Lung (tissue), 12 donors: Measurements from ENCODE around the gene SOX10. TPM values are rescaled to one million over a fixed set of nuclear protein-coding genes. Genes with fewer than 3 reads are reported as not detected.

Source experiments
- ATAC-seq: fragments of 200-7000 bp; cut with Tn5 transposase; one replicate; pipeline ENCODE4 v1.9.1; 2020; ENCODE audit warnings: moderate number of reproducible peaks; ENCODE audit not compliant: insufficient read depth, low FRiP score
- DNase-seq, 3 donors: peaks; one replicate each; pipeline ENCODE4 v3.0.0-alpha.2; 2013 to 2017
- H3K27ac ChIP-seq, 2 donors: one replicate each; pipeline ENCODE4 v1.5.1; 2013; ENCODE audit warnings: mild to moderate bottlenecking in 2 of 2, moderate library complexity in 2 of 2, control low read depth in 1 of 2, inconsistent platforms in 1 of 2, low read depth in 1 of 2, low read length in 1 of 2
- H3K27me3 ChIP-seq, 3 donors: one replicate each; pipeline ENCODE4 v1.5.1; 2013; ENCODE audit warnings: low read length in 2 of 3; ENCODE audit not compliant: control insufficient read depth in 3 of 3, insufficient read depth in 3 of 3
- H3K36me3 ChIP-seq, 4 donors: one replicate each; pipeline ENCODE4 v1.5.1; 2013; ENCODE audit warnings: low read length in 4 of 4, mild to moderate bottlenecking in 1 of 4, moderate library complexity in 1 of 4; ENCODE audit not compliant: control insufficient read depth in 4 of 4, insufficient read depth in 4 of 4
- H3K4me1 ChIP-seq, 5 donors: one replicate each; pipeline ENCODE4 v1.5.1; 2013; ENCODE audit warnings: low read length in 5 of 5, mild to moderate bottlenecking in 2 of 5, moderate library complexity in 1 of 5; ENCODE audit not compliant: control insufficient read depth in 5 of 5, insufficient read depth in 5 of 5
- H3K4me3 ChIP-seq: one replicate; pipeline ENCODE4 v1.5.1; 2013; ENCODE audit warnings: mild to moderate bottlenecking, control low read depth, moderate library complexity
- H3K9ac ChIP-seq, 2 donors: one replicate each; pipeline ENCODE4 v1.5.1; 2013; ENCODE audit warnings: low read length in 2 of 2, control low read depth in 1 of 2; ENCODE audit not compliant: insufficient read depth in 1 of 2
- H3K9me3 ChIP-seq, 4 donors: one replicate each; pipeline ENCODE4 v1.5.1; 2013; ENCODE audit warnings: low read length in 3 of 4, mild to moderate bottlenecking in 1 of 4, moderate library complexity in 1 of 4; ENCODE audit not compliant: control insufficient read depth in 4 of 4, insufficient read depth in 3 of 4
- CTCF ChIP-seq: IDR thresholded peaks from 2 replicates; pipeline ENCODE4 v1.5.1; 2012; ENCODE audit warnings: mild to moderate bottlenecking; ENCODE audit errors: control extremely low read depth, extremely low read depth
- WGBS, 2 donors: extraction: QIAGEN DNeasy Blood & Tissue Kit; methylation state at CpG; one replicate each; pipeline ENCODE4 v1.1.7; 2013; 5-methylcytosine and 5-hydroxymethylcytosine counted together
- polyA plus RNA-seq, 2 donors: library from polyadenylated mRNA; stranded (reverse); fragments of 200-250 nt; gene quantifications; one replicate each; pipeline ENCODE4 v1.2.1, GENCODE V29; 2013
- total RNA-seq, 2 donors: library from RNA; depleted of rRNA in 1 of 2; stranded (reverse); fragments of >200 nt in 1 of 2; gene quantifications; one replicate each; pipeline ENCODE4 v1.2.1, GENCODE V29; 2014 to 2021
- donor health status: control.
- donor health status: control.
- donor health status: Bipolar disorder and iron deficiency.
- donor health status: healthy.
- donor health status: DM: yes; HTN: yes; CAD: no.

SOX10 gene
- total and polyA plus RNA-seq, 4 donors = 0.10 to 0.54 TPM; not detected in 2

- no peak for DNase-seq
- Histone ChIP-seq H3K4me3 (no peak overlapping the region), H3K36me3 (peaks cover 0 to 13% (median 2%) of the 10 kb centered on the region in 4 donors), H3K9ac (no peak overlapping the region), H3K9me3 (no peaks in the 10 kb centered on the region), H3K4me1 (peaks cover 0 to 3% (median 0%) of the 10 kb centered on the region in 5 donors), H3K27ac (no peak overlapping the region), H3K27me3 (peaks cover 0 to 15% (median 5%) of the 10 kb centered on the region in 3 donors)
- TF ChIP-seq CTCF = no peak
- WGBS, 2 donors = 79 to 82% methylated on average over 80 to 84 of the region's 84 CpGs
- ATAC-seq = no peak
These were observed 1.2 kb downstream of the SOX10 start for GRCh38 chr22:37982938-37983859.

- 71 to 77% methylated on average over 8 of the region's 8 CpGs for WGBS, 2 donors
- Histone ChIP-seq H3K4me1 (peaks cover 0 to 3% (median 0%) of the 10 kb centered on the region in 5 donors), H3K9me3 (no peaks in the 10 kb centered on the region), H3K9ac (no peak overlapping the region), H3K4me3 (no peak overlapping the region), H3K27ac (no peak overlapping the region), H3K27me3 (peaks cover 0 to 15% (median 5%) of the 10 kb centered on the region in 3 donors), H3K36me3 (peaks cover 0 to 13% (median 2%) of the 10 kb centered on the region in 4 donors)
- DNase-seq = no peak
- no peak for TF ChIP-seq CTCF
- no peak for ATAC-seq
These were observed 2.1 kb downstream of the SOX10 start for GRCh38 chr22:37982151-37982785.

- Histone ChIP-seq H3K4me3 (no peak overlapping the region), H3K27ac (no peak overlapping the region), H3K4me1 (peaks cover 0 to 3% (median 0%) of the 10 kb centered on the region in 5 donors), H3K27me3 (peaks cover 0 to 15% (median 5%) of the 10 kb centered on the region in 3 donors), H3K36me3 (peaks cover 0 to 11% (median 2%) of the 10 kb centered on the region in 4 donors), H3K9ac (no peak overlapping the region), H3K9me3 (no peaks in the 10 kb centered on the region)
- DNase-seq (no peak), ATAC-seq (no peak)
- 96 to 100% methylated on average over 6 of the region's 6 CpGs for WGBS, 2 donors
- TF ChIP-seq CTCF = no peak
These were observed 2.9 kb downstream of the SOX10 start for GRCh38 chr22:37981282-37982011.
